ENCODE results near the gene PLEKHM1. TPM values are rescaled to one million over a fixed set of nuclear protein-coding genes. Genes with fewer than 3 reads are reported as not detected.

Gene PLEKHM1
- total and polyA plus RNA-seq, 12 donors = 10.1 to 152 (median 51.6) TPM

GRCh38 chr17:45387739-45388138 is 102.8 kb downstream of the PLEKHM1 start:
- no peaks in the 10 kb centered on the region for H3K4me1 ChIP-seq (replicated peaks in 1 of 2)
- 76 to 85% (median 79%) methylated on average over 3 of the region's 3 CpGs for WGBS, 4 donors
- no peak overlapping the region for H3K4me3 ChIP-seq
- no peak for DNase-seq
- TF ChIP-seq POLR2A (IDR thresholded peaks at IDR 0.05) = no peak
- TF ChIP-seq, protein P1, sequence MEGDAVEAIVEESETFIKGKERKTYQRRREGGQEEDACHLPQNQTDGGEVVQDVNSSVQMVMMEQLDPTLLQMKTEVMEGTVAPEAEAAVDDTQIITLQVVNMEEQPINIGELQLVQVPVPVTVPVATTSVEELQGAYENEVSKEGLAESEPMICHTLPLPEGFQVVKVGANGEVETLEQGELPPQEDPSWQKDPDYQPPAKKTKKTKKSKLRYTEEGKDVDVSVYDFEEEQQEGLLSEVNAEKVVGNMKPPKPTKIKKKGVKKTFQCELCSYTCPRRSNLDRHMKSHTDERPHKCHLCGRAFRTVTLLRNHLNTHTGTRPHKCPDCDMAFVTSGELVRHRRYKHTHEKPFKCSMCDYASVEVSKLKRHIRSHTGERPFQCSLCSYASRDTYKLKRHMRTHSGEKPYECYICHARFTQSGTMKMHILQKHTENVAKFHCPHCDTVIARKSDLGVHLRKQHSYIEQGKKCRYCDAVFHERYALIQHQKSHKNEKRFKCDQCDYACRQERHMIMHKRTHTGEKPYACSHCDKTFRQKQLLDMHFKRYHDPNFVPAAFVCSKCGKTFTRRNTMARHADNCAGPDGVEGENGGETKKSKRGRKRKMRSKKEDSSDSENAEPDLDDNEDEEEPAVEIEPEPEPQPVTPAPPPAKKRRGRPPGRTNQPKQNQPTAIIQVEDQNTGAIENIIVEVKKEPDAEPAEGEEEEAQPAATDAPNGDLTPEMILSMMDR (IDR thresholded peaks at IDR 0.05) = no peak
- H3K9me3 ChIP-seq (replicated peaks in 1 of 3) = no peaks in the 10 kb centered on the region
- no peaks in the 10 kb centered on the region for H3K27me3 ChIP-seq
- intact Hi-C loops (cut with DNase I) = loop anchor here (5.0 kb wide), 3 partner anchors 110 to 165 kb away; partner anchors contain the start of gene FMNL1 (in 1 of the 2)
- H3K27ac ChIP-seq = no peak overlapping the region
- H3K36me3 ChIP-seq (replicated peaks in 1 of 2) = no peaks in the 10 kb centered on the region

GRCh38 chr17:45386178-45386577 is 104.3 kb downstream of the PLEKHM1 start:
- no peak overlapping the region for H3K27ac ChIP-seq
- H3K9me3 ChIP-seq (replicated peaks in 1 of 3) = no peaks in the 10 kb centered on the region
- intact Hi-C loops (cut with DNase I) = loop anchor here (5.0 kb wide), 3 partner anchors 109 to 164 kb away; partner anchors contain the start of gene FMNL1 (in 1 of the 2)
- no peaks in the 10 kb centered on the region for H3K36me3 ChIP-seq (replicated peaks in 1 of 2)
- H3K27me3 ChIP-seq = no peaks in the 10 kb centered on the region
- 51 to 75% (median 62%) methylated on average over 4 of the region's 4 CpGs for WGBS, 4 donors
- H3K4me1 ChIP-seq (replicated peaks in 1 of 2) = no peaks in the 10 kb centered on the region
- TF ChIP-seq POLR2A (IDR thresholded peaks at IDR 0.05) = no peak
- TF ChIP-seq, protein P1 (IDR thresholded peaks at IDR 0.05) = no peak
- DNase-seq = no peak
- H3K4me3 ChIP-seq = no peak overlapping the region

Small RNA genes lying within 50 kb of the gene (small RNA-seq; reads per million reads assigned to genes)
- 0 reads per million in 2 donors for gene RF00017

Other genes starting within 250 kb of the PLEKHM1 start
- gene SPATA32, start 228.6 kb downstream of the PLEKHM1 start, total RNA-seq = under 1 TPM in 2 of 9 donors, not detected in 7; 0.06 to 0.11 TPM
- gene SPATA32, start 228.6 kb downstream of the PLEKHM1 start, polyA plus RNA-seq = not detected
- gene MAP3K14, start 173.7 kb downstream of the PLEKHM1 start, total RNA-seq = 1 to 10 TPM; 2.4 to 9.7 (median 7.2) TPM
- 10 to 100 TPM in 1 of 3 donors, 1 to 10 TPM in 2; 2.9 to 14.7 (median 7.7) TPM for gene MAP3K14, start 173.7 kb downstream of the PLEKHM1 start, polyA plus RNA-seq
- 10 to 100 TPM in 7 of 9 donors, 1 to 10 TPM in 2; 2.8 to 25.4 (median 17.5) TPM for gene ARHGAP27, start 57.9 kb downstream of the PLEKHM1 start, total RNA-seq
- gene ARHGAP27, start 57.9 kb downstream of the PLEKHM1 start, polyA plus RNA-seq = 10 to 100 TPM in 2 of 3 donors, 1 to 10 TPM in 1; 3.0 to 40.2 (median 19.4) TPM